GM18520 (cell line): ENCODE data around the gene C11orf91.
"Not testable (repeated sequence)": the region's sequence is repeated elsewhere in the genome, so short reads cannot be mapped to it uniquely, and the experiment has no call there.

Experiments used
- ATAC-seq: cut with Tn5 transposase; IDR thresholded peaks from one replicate; pipeline ENCODE4 v1.9.1; 2021; ENCODE audit not compliant: unreplicated experiment

The C11orf91 gene

DNA sequence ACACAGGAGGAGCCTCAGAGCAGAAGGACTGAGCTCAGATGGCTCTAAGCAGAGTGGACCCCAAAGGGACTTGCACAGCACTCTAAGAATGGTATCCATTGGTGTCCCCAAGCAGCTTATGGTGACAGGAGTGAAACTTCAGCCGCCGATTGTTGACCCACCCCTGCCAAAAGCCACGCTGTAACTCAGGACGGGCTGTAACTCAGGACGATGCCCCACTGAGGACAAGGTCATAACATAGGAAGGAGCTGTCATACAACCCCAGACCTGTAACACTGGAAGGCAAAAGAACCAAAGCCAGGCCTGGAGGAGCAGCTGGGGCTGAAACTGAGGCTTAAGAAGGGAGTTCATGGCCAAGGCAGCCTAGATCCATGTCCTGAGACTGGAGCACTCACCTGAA, 21.4 kb upstream of the C11orf91 start:
- ATAC-seq: no peak

DNA sequence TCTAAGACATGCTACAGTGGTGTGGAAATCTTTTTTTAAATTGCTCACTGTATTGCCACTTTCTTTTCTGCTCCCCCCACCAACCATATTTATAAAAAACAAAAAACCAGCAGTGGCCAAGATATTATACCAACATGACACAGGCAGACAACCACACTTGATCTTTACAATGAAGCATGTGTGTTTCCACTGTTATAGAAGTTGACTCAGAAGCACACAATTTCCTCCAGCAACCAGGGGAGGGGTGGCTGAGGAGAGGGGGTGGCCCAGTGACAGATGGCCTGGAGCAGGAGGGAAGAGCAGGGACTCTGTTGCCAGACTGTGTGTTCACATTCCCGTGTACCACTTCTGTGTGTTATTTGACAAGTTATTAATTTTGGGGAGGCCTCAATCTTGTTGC, 20.8 kb upstream of the C11orf91 start:
- no peak for ATAC-seq

DNA sequence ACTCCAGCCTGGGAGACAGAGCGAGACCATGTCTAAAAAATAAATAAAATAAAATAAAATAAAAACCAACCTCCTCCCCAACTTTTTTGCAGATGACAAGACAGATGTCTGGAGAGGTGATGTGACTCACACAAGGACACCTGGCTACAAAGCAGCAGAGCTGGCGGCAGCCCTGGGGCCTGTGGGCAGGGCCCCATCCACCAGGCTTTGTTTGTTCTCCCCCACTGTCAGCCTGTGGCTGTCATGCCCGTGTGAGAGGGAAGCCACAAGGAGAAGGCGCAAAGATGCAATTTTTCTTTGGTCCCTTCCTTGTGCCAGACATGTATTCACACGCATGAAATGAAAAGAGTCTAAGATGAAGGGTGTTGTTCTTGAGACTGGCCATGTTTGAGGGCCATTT, 19.0 kb upstream of the C11orf91 start:
- no peak for ATAC-seq

DNA sequence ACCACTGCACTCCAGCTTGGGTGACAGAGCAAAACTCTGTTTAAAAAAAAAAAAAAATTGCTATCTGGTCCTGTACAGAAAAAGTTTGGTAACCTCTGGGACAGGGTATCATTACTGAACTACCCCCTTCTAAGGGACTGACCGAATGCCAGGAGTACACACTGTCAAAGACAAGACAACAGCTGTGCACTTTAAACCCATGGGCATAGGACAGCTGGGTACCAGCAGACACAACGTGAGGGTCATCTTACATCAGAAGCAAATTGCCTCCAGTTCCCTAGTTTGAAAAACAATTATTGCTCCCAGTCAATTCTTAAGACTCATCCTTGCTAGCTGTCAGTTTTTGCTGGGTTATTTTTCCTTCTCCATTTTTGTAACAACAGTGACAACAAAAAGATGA, 17.8 kb upstream of the C11orf91 start:
- no peak for ATAC-seq

DNA sequence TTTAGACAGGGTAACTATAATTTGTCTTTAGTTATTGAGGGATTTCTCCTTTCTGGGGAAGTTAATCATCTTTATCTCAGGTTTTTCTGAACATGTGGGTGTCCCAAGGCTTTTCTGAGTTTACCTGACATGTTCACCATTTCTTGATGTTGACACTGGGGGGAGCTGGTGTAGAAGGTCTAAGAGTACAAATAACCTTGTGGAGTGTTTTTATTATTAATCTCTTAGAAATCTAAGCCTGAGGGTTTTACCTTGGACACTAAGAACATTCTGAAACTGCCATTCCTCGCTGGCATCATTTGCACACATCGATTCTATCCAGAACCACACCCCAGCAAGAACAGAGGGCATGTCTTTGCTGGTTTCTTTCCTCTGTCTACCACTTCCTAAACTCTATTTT, 15.6 kb upstream of the C11orf91 start:
- no peak for ATAC-seq

DNA sequence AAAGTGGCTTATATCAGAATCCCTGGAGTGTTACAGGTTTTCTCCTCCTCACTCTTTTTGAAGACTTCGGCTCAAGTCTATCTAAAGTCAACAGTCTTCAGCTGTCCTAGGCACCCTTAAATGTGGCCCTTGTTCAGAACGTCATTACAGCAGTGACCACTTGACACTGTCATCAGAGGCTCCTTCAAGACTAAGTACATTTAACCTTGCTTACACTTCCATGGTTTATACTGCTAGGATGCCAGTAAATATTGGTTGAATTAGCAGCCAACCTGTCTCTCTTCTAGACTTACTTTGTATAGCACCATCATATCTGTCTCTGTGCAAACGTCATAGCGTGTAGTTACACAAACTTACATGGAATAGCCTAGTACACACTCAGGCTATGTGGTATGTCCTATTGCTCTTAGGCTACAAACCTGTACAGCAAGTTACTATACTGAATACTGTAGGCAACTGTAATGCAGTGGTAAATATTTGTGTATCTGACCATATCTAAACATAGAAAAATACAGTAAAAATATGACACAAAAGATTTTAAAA, 13.3 kb upstream of the C11orf91 start:
- ATAC-seq: no peak

DNA sequence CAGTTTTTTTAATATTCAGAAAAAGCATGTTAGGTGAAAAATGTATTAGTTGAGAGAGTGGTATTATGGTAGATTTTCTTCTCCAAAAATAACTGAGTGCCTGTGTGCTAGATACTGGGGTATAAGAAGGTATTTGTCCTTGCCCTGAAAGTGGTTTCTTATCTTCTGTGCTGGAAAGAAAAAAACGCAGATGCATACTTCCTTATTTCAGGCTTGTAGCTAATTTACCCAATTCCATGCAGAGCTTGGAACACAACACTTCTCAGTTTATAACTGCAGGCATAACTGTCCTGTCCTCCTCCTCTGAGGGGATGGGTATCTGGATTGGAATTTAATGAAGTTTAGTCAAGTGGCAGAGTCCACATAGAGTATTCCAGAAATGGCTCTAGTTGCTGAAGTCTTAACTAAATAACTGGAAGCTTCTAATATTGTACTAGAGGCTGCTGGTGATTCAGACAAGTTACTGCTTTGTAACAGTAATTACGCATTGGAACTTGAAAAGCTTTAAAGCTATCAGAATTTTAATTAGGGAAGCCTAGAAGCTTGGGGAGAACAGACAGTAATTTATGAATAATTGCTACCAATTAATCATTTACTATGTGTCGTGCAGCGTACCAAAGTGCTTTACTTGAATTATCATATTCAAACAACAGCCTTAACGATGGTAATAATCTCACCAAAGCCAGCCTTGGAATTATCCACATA, 12.7 kb upstream of the C11orf91 start:
- no peak for ATAC-seq

DNA sequence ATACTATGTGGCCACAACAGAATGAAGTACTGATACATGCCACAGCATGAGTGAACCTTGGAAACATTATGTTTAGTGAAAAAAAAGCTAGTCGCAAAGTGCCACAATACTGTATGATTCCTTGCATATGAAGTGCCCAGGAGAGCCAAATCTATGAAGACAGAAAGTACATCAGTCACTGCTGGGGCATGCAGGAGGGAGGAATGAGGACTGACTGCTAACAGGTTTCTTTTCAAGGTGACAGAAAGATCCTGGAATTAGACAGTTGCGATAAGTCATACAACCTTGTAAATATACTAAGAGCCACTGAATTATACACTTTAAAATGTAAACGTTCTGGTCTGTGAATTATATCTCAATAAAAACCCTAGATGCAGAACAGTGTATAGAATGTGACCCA, 11.8 kb upstream of the C11orf91 start:
- ATAC-seq: no peak

DNA sequence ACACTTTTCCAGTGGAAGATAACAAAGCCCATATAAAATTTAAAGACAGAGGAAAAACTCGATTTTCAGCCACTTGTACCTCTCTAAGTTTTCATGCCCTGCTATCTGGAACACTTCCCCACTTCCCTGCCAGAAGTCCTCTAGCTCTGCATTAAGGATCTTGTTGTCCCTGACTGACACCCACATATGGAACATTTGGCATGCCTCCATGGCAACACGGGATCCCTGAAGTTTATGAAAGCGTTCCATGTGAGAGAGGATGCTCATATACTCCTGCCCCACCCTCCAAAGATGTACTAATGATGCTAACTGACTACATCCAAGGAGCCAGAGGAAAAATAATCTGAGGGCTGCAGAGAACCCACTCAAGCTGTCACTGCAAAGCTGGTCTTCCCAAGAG, 8.8 kb upstream of the C11orf91 start:
- no peak for ATAC-seq

DNA sequence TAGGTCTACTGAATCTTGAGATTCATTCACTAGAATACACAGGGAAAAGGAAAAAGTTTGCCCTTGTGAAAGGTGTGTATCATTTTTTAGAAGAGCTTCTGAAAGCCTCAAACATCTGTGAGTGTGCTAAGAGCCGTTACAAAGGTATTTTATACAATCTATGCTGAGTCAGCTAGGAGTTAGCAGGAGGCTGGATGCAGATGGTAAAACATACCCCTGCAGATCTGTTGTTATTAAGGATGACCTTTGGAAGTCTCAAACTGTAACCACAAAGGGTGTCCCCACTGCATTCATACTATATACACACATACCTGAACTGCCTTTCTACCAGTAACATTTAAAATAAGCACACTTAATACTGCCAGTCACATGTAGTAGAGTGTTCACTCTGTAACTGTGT, 8.4 kb upstream of the C11orf91 start:
- no peak for ATAC-seq

DNA sequence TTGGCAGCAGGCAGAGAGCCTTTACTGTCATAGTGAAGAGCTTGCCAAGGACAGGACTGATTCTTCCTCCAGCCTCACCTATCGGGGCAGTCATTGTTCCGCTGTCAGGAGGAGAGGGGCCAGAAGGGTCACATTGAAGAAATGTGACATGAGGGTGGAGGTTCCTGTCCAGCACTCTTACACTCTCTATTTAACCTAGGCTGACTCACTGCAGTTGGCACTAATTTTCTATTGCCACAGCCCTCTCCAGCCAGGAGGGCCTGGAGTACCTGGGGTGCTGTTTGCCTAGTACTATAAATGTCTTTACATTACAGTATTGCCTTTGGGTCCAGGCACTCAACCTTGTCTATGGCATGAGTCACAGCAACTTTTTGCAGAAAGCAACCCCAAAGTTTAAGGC, 7.2 kb upstream of the C11orf91 start:
- ATAC-seq: not testable (repeated sequence)

DNA sequence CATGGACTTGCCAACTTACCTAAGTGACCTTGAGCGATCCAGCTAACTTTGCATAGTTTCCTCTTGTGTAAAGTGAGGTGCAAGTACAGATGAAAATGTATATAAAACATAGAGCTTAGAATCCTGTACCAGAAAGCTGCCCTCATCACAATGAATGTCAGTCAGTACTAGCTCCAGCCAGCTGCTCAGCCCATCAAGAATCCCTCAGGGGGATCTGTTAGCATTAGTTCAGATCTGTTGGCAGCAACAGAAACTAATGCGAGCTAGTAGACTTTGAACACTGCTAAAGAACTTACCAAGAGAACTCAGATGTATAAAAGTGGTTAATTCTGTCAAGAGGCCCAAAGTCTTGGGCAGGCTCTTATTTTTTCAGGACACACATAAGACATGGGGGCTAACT, 6.3 kb upstream of the C11orf91 start:
- ATAC-seq: no peak

DNA sequence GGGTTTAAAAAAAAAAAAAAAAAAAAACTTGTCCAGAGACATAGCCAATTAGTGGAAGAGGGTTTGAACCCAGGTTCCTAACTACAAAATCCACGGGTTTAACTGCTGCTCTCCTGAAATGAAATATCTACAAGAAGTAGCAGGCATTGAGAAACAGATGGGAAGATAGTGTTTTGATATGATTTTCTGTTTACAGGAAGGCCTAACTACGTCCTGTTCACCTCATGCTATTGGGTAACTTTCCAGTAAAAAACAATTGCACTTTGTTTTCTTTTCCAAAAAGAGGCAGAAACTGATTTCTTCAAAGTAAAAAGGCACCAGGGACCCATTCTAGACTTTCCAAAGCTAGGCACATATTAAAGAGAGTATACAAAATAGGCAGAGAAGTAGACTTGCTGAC, 5.9 kb upstream of the C11orf91 start:
- no peak for ATAC-seq

DNA sequence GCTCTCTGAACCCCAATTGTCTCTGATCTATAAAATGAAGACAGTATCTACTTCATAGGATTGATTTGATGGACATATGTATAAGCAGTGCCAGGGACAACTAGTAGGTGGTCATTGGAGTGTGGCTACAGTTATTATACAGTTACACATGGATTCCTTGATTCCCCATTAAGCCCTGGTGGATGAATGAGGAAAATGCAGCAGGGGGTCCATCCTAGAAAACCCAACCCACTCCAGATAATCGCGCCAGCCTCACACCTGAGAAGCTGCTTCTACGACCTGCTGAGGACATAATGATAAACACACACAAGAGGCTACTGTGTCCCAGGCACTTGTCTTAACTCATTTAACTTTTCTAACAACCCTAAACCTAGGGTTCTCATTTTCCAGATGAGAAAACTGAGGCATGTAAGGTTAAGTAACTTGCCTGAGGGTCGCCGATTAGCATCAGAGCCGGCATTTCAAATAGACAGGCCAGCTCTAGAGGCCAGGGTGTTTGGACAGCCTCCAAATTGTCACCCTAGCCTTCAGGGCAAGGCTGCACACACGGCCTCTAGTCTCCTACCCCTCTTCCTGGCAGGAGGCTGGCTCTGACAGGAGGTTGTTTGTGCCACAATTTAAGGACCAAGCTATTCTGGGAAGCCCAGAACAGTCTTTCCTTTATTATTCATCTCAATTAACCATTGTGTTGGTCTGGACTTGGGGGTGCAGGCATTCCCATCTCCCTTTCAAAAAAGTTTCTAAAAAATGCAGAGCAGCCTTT, 3.8 kb upstream of the C11orf91 start:
- ATAC-seq: no peak

DNA sequence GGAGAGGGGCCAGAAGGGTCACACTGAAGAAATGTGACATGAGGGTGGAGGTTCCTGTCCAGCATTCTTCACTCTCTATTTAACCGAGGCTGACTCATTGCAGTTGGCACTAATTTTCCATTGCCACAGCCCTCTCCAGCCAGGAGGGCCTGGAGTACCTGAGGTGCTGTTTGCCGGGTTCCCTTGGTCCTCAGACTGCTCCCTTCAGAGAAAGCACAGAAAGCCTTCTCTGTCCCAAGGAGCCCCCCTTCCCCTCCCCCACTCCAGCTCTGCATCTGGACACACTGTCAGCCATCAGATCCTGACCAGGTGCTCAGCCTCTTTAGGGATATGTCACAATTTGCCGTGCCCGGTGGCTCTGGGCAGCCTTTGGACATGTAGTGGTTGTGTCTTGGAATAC, 3.2 kb upstream of the C11orf91 start:
- no peak for ATAC-seq

DNA sequence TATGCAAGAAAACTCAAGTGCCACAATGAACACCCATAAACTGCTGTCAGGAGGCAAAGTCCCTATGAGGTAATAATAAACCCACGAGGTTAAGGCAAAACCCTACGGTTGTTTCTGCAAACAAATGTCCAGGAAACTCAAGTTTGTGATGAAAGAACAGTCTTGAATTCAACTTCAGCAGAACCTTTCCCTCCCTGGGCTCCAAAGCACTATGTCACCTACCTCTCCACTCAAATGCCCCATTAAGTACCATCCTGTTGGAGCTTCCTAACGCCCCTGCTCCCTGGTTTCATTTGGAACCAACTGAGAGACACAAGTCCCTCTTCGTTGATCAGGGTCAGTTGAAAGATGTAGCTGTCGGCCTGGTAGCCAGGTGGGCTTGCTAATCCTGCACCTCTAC, 2.6 kb upstream of the C11orf91 start:
- no peak for ATAC-seq

DNA sequence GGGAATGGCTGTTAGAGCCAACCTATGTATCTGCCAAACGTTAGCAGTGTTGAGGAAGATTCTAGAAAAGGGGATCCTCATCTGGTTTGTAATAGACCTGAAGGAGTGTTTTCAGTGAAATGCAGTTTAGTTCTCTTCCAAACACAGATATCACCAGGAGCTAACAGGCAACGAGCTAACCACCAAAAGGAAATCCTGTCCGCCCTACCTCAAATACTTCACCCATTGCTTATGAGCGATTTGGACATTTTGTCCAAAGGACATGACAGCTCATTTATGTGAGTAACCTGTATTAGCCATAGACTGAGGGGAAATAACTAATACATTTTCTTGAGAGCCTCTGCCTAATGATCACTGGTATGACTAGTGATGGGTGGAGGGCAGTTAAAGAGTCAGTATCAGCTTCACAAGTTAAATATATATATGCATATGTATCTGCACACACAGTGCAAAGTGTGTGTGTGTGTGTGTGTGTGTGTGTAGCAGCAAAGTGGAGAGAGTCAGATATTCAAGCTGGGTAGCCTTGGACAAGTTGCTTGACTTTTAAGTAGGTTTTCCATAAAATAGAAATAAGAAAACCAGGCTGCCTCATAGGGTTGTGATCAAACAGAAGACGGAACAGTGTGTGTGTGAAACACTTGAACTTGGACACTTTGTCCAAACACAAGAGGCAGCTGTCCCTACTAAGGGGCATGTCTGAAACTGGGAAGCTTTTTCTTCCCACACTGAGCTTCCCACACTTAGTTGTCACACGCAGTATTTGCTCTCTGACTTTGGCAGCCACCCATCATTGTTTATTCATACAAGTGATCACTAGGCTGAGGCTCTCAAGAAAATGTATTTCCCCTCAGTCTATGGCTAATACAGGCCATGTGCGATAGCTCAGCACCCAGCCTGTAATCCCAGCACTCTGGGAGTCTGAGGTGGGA, 940 bp upstream of the C11orf91 start:
- ATAC-seq: no peak

DNA sequence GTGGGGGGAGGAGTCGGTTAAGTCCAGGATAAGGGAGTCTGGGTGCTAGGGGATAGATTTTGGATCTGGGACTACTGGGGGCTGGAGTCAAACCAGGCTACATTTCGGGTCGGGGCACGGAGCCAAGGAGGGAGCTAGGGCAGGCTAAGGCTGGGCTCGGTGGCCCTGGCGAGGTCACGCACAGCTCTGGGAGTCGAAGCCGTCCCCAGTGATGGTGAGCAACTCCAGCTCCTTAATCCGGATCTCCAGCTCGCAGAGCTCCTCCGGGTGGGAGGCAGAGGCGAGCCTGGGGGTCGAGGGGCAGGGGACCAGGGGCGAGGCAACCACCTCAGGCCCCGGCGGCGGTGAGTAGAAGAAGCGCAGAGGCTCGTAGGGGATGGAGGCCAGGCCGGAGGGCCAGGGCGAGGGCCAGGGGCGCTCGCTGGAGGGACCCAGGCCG, 544 bp downstream of the C11orf91 start:
- ATAC-seq: no peak

DNA sequence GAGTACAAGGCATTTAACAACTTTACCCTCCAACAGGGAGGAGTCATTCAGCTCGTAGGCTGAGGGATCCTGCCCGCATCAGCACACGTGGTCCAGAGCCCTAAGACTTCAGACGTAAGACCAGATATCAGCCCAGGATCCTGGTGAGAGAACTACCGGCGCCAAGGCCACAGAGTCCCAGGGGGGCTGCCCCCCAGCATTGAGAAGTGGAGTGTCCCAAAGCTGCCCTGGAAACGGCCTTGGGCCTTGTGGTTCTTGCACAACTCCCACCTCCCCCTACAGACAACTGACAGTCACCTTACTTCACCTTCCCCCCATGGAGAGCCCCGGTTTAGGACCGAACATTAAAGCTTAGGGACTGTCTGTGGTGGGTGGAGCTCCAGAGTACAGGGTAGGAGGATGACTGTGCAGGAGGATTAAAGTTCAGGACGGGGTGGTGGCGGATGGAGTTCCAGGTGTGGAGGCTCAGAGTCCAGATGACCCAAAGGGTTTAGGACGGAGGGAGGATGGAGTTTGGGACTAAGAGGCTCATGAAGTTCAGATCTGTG, 1.0 kb downstream of the C11orf91 start:
- no peak for ATAC-seq

DNA sequence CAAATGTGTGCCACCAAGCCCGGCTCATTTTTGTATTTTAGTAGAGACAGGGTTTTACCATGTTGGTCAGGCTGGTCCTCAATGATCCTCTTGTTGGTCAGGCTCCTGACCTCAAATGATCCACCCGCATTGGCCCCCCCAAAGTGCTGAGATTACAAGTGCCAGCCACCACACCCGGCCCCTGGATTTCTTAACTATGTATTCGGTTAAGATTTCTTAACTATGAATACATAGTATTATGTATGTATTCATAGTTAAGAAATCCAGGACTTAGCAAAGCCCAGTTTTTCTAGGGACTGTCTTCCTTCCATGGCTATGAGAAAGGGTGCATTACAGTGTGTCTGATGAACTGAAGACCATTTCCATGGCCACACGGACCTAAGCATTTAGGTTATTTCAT, 1.7 kb downstream of the C11orf91 start:
- ATAC-seq: no peak

DNA sequence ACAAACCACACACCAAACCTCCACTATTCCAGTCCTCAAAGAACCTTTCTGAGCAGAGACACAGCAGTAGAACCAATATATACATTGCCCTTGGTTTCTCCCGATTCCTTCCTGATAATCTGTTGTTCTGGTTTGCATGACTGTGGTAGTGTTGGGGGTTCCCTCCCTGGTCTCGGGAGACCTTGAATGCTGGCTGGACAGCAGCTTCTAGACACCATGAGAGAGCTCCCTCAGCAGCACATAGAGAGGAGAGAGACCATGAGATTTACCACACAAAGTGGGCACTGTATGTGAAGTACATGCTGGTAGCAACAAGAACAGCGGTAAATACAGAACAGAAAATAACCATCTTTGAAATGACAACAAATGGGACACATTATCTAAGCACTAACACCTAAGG, 2.6 kb downstream of the C11orf91 start:
- no peak for ATAC-seq
